HepG2 (cell line): Measurements from ENCODE around the gene TECTB. TPM values are rescaled to one million over a fixed set of nuclear protein-coding genes. Genes with fewer than 3 reads are reported as not detected.
A peak's percentile ranks its signal among the peaks of the same experiment; 100 is the strongest.

Experiments
- ATAC-seq: fragments of 200-7000 bp; cut with Tn5 transposase; 3 replicates; pipeline ENCODE4 v1.9.1; 2020; ENCODE audit warnings: mild to moderate bottlenecking, moderate library complexity
- BruUV-seq: library from RNA; stranded (reverse); fragments of 400-500 nt; replicated peaks from 2 replicates; lab custom pipeline; 2021; lab: Mats Ljungman, UMichigan
- CTCF ChIA-PET: fragments of 300-600 bp; formaldehyde crosslinking; extraction: SDS; loops from one replicate; lab custom pipeline; 2021; ENCODE audit warnings: low total read pairs, inconsistent platforms, low intra/inter-chr PET ratio; lab: Yijun Ruan, JAX
- POLR2A ChIA-PET: fragments of 350-600 bp; sonication (Branson Sonifier 250); formaldehyde crosslinking; loops from one replicate; lab custom pipeline; 2020; ENCODE audit warnings: antibody characterized with exemption, inconsistent platforms; lab: Yijun Ruan, JAX
- DNase-seq: peaks from one replicate; pipeline ENCODE4 v3.0.0-alpha.2; 2015; ENCODE audit warnings: low spot score
- FAIRE-seq: peaks from 3 replicates; lab custom pipeline; 2011; peaks lifted over from hg19 to GRCh38; lab: Jason Lieb, UNC
- H2AFZ ChIP-seq: one replicate; pipeline ENCODE4 v1.6.1; 2011; ENCODE audit warnings: low read length, inconsistent platforms
- H3K27ac ChIP-seq: fragments of 300-600 bp; 3 replicates; pipeline ENCODE4 v1.8.0; 2011; ENCODE audit warnings: mixed run types, mild to moderate bottlenecking, mixed read lengths, low read length, inconsistent platforms; ENCODE audit not compliant: insufficient read depth; ENCODE audit errors: extremely low read length
- H3K27me3 ChIP-seq, 2 experiments: fragments of 200-600 bp in 1 of 2; 2 replicates in 1 of 2; 3 replicates in 1 of 2; pipeline versions ENCODE4 v1.6.0 to v1.8.0; 2011; ENCODE audit warnings: low read length in 2 of 2, mild to moderate bottlenecking in 2 of 2, moderate library complexity in 2 of 2, inconsistent platforms in 1 of 2; ENCODE audit not compliant: insufficient read depth in 2 of 2, control insufficient read depth in 1 of 2
- H3K36me3 ChIP-seq, 2 experiments: fragments of 200-600 bp in 1 of 2; replicated peaks in 1 of 2; 2 replicates in 1 of 2; 3 replicates in 1 of 2; pipeline versions ENCODE4 v1.5.1 to v1.8.0; 2011; ENCODE audit warnings: low read length in 2 of 2, inconsistent platforms in 1 of 2; ENCODE audit not compliant: insufficient read depth in 2 of 2, control insufficient read depth in 1 of 2
- H3K4me1 ChIP-seq: 2 replicates; pipeline ENCODE4 v1.5.1; 2012; ENCODE audit warnings: low read length, inconsistent platforms; ENCODE audit not compliant: insufficient read depth
- H3K4me2 ChIP-seq: 2 replicates; pipeline ENCODE4 v1.6.0; 2011; ENCODE audit warnings: low read depth, low read length, inconsistent platforms
- H3K4me3 ChIP-seq, 3 experiments: fragments of 200-600 bp in 1 of 3; sonication (generic), shearing (Covaris generic) in 1 of 3; replicated peaks in 1 of 3; 2 replicates each; pipeline ENCODE4 v1.5.1; 2011 to 2016; ENCODE audit warnings: low read length in 3 of 3, inconsistent platforms in 2 of 3, low read depth in 2 of 3, mild to moderate bottlenecking in 2 of 3, control low read depth in 1 of 3, mixed read lengths in 1 of 3; ENCODE audit not compliant: insufficient read depth in 1 of 3
- H3K79me2 ChIP-seq: one replicate; pipeline ENCODE4 v1.6.1; 2011; ENCODE audit warnings: low read length, inconsistent platforms; ENCODE audit not compliant: insufficient read depth
- H3K9ac ChIP-seq: 2 replicates; pipeline ENCODE4 v1.6.0; 2011; ENCODE audit warnings: mild to moderate bottlenecking, low read depth, low read length, inconsistent platforms; ENCODE audit not compliant: insufficient read depth
- H3K9me3 ChIP-seq: 2 replicates; pipeline ENCODE4 v1.5.1; 2012; ENCODE audit warnings: mild to moderate bottlenecking, low read length
- H4K20me1 ChIP-seq: 2 replicates; pipeline ENCODE4 v1.6.0; 2011; ENCODE audit warnings: inconsistent platforms, mild to moderate bottlenecking, low read length, moderate library complexity; ENCODE audit not compliant: insufficient read depth
- FOXO1 ChIP-seq: sonication (generic); formaldehyde crosslinking; IDR thresholded peaks from 2 replicates; pipeline ENCODE4 v1.4.0; 2020; ENCODE audit warnings: missing genetic modification reagents
- KAT8 ChIP-seq: IDR thresholded peaks from 2 replicates; pipeline ENCODE4 v1.6.1; 2016; ENCODE audit warnings: missing genetic modification reagents, missing compliant biosample characterization
- MED8 ChIP-seq: sonication (generic); formaldehyde crosslinking; IDR thresholded peaks from 2 replicates; pipeline ENCODE4 v1.8.1; 2023; ENCODE audit warnings: mild to moderate bottlenecking, missing genetic modification reagents; ENCODE audit not compliant: insufficient replicate concordance
- NFKBIZ ChIP-seq: IDR thresholded peaks from 2 replicates; pipeline ENCODE4 v1.6.1; 2018; ENCODE audit warnings: missing genetic modification reagents, missing compliant biosample characterization
- NR2F6 ChIP-seq, 2 experiments: IDR thresholded peaks; 2 replicates each; pipeline ENCODE4 v1.6.1; 2016; ENCODE audit warnings: antibody characterized with exemption in 1 of 2, mild to moderate bottlenecking in 1 of 2
- SAFB2 ChIP-seq: sonication (generic); formaldehyde crosslinking; IDR thresholded peaks from 2 replicates; pipeline ENCODE4 v1.5.1; 2020; ENCODE audit warnings: missing genetic modification reagents, low read depth, mild to moderate bottlenecking, borderline replicate concordance
- SAP130 ChIP-seq: IDR thresholded peaks from 2 replicates; pipeline ENCODE4 v1.6.1; 2016; ENCODE audit warnings: low read depth
- TCF12 ChIP-seq, 2 experiments: fragments of 450-650 bp in 1 of 2; sonication (generic) in 1 of 2; formaldehyde crosslinking in 1 of 2; IDR thresholded peaks; 2 replicates each; pipeline versions ENCODE4 v1.6.1 to v1.8.0; 2017 to 2022; ENCODE audit warnings: antibody characterized with exemption in 1 of 2, mild to moderate bottlenecking in 1 of 2, missing genetic modification reagents in 1 of 2, moderate library complexity in 1 of 2
- WGBS: methylation state at CpG from one replicate; pipeline ENCODE4 v1.1.6; 2017; ENCODE audit warnings: low lambda C conversion rate; 5-methylcytosine and 5-hydroxymethylcytosine counted together
- in situ Hi-C: cut with HindIII; loops from 2 replicates; pipeline ENCODE4 v1.10.0; 2017; ENCODE audit warnings: low pct_unique_long_range_greater_than_20kb; ENCODE audit not compliant: extremely low pct_ligation_motif_present
- intact Hi-C: fragments of 100-400 bp; cut with micrococcal nuclease; formaldehyde crosslinking; loops from one replicate; pipeline ENCODE4 v1.10.0; 2022; ENCODE audit not compliant: unreplicated experiment
- polyA plus RNA-seq, 8 experiments: library from polyadenylated mRNA; depleted of rRNA in 3 of 8; stranded (reverse) in 7 of 8; unstranded in 1 of 8; fragments of >200 nt; fragmentation: Illumina TruSeq in 4 of 8; extraction: Trizol in 4 of 8; gene quantifications; 2 replicates each; pipeline versions ENCODE4 v1.2.1 to v1.2.3, GENCODE V29; 2011 to 2016; ENCODE audit warnings: low read depth in 4 of 8, missing spikeins in 1 of 8, mixed read lengths in 1 of 8; ENCODE audit not compliant: insufficient read depth in 1 of 8
- total RNA-seq, 5 experiments: library from RNA; depleted of rRNA; stranded (reverse); fragments of >200 nt; fragmentation: Illumina TruSeq; extraction: Trizol; gene quantifications; 2 replicates each; pipeline ENCODE4 v1.2.3, GENCODE V29; 2016; ENCODE audit warnings: low read depth in 1 of 5
- TF ChIP-seq, protein P1 (sequence below): sonication (generic); formaldehyde crosslinking; IDR thresholded peaks from 2 replicates; pipeline ENCODE4 v1.4.0; 2020; ENCODE audit warnings: mild to moderate bottlenecking, missing genetic modification reagents
- TF ChIP-seq, protein P2 (sequence below), 2 experiments: sonication (generic) in 1 of 2; formaldehyde crosslinking in 1 of 2; IDR thresholded peaks; 2 replicates each; pipeline versions ENCODE4 v1.4.0 to v1.6.1; 2016 to 2020; ENCODE audit warnings: borderline replicate concordance in 1 of 2, low read depth in 1 of 2, mild to moderate bottlenecking in 1 of 2, missing genetic modification reagents in 1 of 2
- TF ChIP-seq, protein P3 (sequence below): IDR thresholded peaks from 2 replicates; pipeline ENCODE4 v1.4.0; 2020; ENCODE audit warnings: mild to moderate bottlenecking, missing genetic modification reagents

Gene TECTB
- total and polyA plus RNA-seq, 2 of the 13 experiments (the other 11 are each of a cell fraction or from before 2014, with no cell fraction given): 0.78 to 1.8 TPM

DNA sequence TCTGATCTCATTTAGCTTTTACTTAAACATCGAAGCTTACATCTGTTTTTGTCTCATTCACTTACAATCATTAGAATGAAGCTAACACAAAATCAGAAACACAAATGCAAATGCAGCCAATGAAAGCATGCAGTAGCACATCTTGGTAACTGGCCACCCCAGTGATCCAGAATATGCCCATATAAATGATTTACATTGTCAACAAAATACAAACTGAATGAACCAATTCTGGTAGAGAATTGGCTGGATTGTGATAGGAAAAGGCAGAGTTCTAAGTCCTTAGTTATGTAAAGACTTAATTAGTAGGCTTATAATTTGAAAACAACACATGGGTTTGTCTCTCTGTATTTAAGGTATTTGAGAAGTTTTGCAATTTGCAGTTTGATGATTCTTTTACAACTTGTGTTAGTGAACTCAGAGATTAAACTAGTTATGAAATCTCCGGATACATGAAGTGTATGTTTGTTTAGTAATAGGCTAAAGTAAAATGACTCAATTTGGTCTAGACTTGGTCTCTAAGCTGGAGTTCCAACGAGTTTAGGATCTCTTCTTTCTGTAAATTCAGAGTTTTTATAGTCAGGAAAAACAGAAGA is 21.2 kb downstream of the TECTB start:
- peak; percentile 44 for ATAC-seq
- no peaks in the 10 kb centered on the region for H3K79me2 ChIP-seq
- no peaks in the 10 kb centered on the region for H3K9me3 ChIP-seq
- no peaks in the 10 kb centered on the region for H4K20me1 ChIP-seq
- intact Hi-C loops (loop anchor here (2.0 kb wide), 1 partner anchor 78 kb away; no protein-coding TSS in a partner anchor), in situ Hi-C loops (loop anchor here (10.0 to 25.0 kb wide), 2 partner anchors 130 to 1217 kb away; partner anchors contain the start of gene ADRA2A)
- H3K4me2 ChIP-seq: peak overlapping the region; percentile 25; the same call in 1 of the 2 replicates
- H3K36me3 ChIP-seq: no peaks in the 10 kb centered on the region
- 15% methylated on average over 3 of the region's 3 CpGs for WGBS
- ChIA-PET POLR2A (interaction anchor here (0.6 to 5.3 kb wide), 9 partner anchors 9 to 161 kb away, joined by 3 to 141 read pairs (median 4); no protein-coding TSS in a partner anchor), CTCF (no interaction called here)
- FAIRE-seq: peak; percentile 56
- H3K27ac ChIP-seq: peak overlapping the region; percentile 72
- H3K4me1 ChIP-seq: peaks cover 96% of the 10 kb centered on the region
- H3K27me3 ChIP-seq: no peaks in the 10 kb centered on the region
- H3K9ac ChIP-seq: 0 out of 2 replicates have a peak overlapping the region, but pooled peaks have one; percentile 7
- peak; percentile 89 for DNase-seq
- H2AFZ ChIP-seq: no peak overlapping the region
- no peak overlapping the region for H3K4me3 ChIP-seq
- no TSS peak for BruUV-seq
- TF ChIP-seq NFKBIZ (CRISPR knock-in tag) (no peak), KAT8 (CRISPR knock-in tag) (0 out of 2 replicates have a peak, but pooled peaks have one; percentile 41), SAFB2 (CRISPR knock-in tag) (no peak), NR2F6 (IDR thresholded peaks at IDR 0.05) (peak; percentile 71), NR2F6 (CRISPR knock-in tag; IDR thresholded peaks at IDR 0.05) (peak; percentile 66), FOXO1 (CRISPR knock-in tag) (no peak), MED8 (CRISPR knock-in tag) (peak; percentile 89), TCF12 (IDR thresholded peaks at IDR 0.05) (no peak), TCF12 (CRISPR knock-in tag; IDR thresholded peaks at IDR 0.05) (no peak), SAP130 (CRISPR knock-in tag) (peak; percentile 56; the same call in 1 of the 2 replicates)
- TF ChIP-seq, protein P1, sequence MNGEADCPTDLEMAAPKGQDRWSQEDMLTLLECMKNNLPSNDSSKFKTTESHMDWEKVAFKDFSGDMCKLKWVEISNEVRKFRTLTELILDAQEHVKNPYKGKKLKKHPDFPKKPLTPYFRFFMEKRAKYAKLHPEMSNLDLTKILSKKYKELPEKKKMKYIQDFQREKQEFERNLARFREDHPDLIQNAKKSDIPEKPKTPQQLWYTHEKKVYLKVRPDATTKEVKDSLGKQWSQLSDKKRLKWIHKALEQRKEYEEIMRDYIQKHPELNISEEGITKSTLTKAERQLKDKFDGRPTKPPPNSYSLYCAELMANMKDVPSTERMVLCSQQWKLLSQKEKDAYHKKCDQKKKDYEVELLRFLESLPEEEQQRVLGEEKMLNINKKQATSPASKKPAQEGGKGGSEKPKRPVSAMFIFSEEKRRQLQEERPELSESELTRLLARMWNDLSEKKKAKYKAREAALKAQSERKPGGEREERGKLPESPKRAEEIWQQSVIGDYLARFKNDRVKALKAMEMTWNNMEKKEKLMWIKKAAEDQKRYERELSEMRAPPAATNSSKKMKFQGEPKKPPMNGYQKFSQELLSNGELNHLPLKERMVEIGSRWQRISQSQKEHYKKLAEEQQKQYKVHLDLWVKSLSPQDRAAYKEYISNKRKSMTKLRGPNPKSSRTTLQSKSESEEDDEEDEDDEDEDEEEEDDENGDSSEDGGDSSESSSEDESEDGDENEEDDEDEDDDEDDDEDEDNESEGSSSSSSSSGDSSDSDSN: no peak
- TF ChIP-seq, protein P2, sequence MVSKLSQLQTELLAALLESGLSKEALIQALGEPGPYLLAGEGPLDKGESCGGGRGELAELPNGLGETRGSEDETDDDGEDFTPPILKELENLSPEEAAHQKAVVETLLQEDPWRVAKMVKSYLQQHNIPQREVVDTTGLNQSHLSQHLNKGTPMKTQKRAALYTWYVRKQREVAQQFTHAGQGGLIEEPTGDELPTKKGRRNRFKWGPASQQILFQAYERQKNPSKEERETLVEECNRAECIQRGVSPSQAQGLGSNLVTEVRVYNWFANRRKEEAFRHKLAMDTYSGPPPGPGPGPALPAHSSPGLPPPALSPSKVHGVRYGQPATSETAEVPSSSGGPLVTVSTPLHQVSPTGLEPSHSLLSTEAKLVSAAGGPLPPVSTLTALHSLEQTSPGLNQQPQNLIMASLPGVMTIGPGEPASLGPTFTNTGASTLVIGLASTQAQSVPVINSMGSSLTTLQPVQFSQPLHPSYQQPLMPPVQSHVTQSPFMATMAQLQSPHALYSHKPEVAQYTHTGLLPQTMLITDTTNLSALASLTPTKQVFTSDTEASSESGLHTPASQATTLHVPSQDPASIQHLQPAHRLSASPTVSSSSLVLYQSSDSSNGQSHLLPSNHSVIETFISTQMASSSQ (IDR thresholded peaks at IDR 0.05; ENCODE audit: low read depth): peak; percentile 71
- TF ChIP-seq, protein P2 (CRISPR knock-in tag; IDR thresholded peaks at IDR 0.05; ENCODE audit: borderline replicate concordance): peak; percentile 55; the same call in 1 of the 2 replicates
- TF ChIP-seq, protein P3, sequence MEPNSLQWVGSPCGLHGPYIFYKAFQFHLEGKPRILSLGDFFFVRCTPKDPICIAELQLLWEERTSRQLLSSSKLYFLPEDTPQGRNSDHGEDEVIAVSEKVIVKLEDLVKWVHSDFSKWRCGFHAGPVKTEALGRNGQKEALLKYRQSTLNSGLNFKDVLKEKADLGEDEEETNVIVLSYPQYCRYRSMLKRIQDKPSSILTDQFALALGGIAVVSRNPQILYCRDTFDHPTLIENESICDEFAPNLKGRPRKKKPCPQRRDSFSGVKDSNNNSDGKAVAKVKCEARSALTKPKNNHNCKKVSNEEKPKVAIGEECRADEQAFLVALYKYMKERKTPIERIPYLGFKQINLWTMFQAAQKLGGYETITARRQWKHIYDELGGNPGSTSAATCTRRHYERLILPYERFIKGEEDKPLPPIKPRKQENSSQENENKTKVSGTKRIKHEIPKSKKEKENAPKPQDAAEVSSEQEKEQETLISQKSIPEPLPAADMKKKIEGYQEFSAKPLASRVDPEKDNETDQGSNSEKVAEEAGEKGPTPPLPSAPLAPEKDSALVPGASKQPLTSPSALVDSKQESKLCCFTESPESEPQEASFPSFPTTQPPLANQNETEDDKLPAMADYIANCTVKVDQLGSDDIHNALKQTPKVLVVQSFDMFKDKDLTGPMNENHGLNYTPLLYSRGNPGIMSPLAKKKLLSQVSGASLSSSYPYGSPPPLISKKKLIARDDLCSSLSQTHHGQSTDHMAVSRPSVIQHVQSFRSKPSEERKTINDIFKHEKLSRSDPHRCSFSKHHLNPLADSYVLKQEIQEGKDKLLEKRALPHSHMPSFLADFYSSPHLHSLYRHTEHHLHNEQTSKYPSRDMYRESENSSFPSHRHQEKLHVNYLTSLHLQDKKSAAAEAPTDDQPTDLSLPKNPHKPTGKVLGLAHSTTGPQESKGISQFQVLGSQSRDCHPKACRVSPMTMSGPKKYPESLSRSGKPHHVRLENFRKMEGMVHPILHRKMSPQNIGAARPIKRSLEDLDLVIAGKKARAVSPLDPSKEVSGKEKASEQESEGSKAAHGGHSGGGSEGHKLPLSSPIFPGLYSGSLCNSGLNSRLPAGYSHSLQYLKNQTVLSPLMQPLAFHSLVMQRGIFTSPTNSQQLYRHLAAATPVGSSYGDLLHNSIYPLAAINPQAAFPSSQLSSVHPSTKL (CRISPR knock-in tag): peak; percentile 88; the same call in 1 of the 2 replicates
